HG03066 (cell line): ENCODE data around the gene OSR1.
A peak's percentile ranks its signal among the peaks of the same experiment; 100 is the strongest.

Source experiments
- ATAC-seq: cut with Tn5 transposase; IDR thresholded peaks from one replicate; pipeline ENCODE4 v1.9.1; 2021; ENCODE audit warnings: low read depth; ENCODE audit not compliant: unreplicated experiment

Gene OSR1

DNA sequence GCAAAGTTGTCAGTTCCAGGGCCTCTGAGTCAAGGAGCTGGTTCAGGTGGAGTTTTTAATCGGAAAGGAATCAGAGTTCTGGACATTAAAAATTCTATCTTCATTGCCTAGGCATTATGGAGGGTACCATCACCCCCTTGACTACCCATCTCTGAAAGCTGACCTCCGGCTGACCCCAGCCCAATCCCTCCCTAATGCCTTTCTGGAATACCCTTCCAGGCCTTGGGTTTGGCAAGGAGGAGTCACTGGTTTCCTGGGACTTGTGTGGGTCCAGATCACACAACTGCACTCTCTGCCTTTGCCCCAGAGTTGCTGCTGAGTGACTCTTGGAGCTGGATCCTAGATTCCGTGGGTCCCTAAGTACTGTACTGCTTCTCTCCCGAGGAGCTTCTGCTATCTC lies 1.0 kb upstream of the OSR1 start:
- no peak for ATAC-seq

DNA sequence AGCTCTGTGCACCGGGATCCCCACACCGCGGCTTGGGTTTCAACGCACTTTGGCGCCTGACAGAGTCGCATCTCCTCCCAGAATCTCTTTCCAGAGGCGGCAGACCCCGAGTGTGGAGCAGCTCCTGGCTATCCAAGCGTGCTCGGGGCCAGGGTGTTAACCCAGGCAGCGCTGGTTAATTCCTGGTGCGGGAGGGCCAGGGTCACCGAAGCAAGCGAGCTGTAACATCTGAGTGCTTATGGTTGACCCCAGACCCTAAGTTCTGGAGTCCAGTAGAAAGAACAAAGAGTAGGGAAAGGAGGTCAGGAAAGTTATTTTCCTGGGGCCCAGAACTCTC lies 566 bp upstream of the OSR1 start:
- ATAC-seq, result no peak

DNA sequence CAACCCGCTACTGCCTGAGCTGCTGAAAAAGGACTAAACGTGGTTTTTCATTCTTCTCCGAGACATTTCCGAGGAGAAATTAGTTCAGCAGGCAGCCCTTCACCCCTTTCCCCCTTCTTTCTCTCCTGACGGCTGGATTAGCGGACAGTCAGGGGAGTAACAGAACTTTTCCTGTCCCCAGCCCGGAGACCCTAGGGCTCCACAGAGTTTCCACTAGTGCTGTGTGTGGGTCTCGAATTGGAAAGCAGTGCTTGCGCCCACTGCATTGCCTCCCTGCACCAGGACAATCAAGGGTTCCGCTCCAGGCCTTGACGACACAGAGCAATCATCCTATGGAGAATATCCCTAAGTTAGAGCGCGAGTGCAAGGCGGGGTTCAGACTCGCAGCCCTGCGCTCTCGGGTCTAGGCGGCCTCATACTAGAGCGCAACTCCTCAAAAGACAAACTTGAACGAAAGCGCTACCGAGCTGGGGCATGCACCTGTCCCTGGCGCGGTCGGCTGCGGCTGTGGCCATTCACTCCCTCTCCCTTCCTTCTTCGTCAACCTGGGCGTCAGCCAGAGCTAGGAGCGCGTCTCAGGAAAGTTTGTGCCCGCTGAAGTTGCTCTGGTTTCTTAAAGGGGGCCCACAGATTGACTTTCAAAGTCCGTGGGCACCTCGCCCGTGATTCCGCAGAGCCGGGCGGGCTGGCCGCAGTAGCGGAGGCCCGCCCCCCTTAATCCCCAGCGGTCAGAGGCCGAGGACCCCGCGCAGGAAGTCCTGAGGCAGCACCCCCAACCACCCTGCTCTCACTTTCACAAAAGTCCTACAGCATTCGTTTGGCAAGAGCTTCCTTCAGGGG lies 801 bp downstream of the OSR1 start:
- ATAC-seq, result no peak

DNA sequence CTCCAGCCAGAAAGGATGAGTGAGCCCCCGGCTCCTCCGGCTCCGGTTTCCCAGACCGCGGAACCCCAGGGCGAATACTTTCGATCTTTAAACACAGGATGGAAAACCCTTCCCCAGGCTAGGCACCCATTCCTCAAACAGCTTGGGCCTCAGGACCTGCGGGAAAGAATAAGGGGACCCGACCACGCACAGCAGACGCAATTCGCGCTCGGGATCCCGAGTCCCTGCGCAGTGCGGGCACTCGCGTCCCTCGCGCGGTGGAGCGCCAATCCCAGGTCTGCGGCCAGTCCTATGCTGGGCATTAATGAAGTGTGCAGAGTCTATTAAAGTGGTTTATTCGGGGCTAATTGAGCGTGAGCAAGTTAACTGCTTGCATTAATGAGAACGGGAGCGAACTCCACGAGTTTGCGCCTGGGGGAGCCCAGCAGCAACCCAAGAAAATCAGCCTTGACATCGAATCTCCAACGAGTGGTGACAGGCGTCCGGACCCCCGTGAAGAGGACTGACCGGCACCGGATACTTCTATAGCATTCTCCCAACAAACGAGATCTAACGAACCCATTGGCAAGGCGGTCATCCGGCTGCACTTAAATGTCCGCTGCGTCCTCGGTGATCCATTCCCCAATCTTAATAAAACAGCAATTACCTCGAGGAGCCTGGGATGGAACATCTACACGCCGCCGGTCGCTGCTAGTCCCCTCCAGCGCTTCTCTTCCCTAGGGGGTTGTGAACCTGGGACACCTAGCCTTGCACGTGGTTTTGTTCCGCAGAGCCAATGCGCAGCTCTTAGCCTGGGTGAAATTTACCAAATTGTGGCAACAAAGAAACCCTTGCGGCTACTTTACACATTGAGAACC lies 1.6 kb downstream of the OSR1 start:
- ATAC-seq, result no peak

DNA sequence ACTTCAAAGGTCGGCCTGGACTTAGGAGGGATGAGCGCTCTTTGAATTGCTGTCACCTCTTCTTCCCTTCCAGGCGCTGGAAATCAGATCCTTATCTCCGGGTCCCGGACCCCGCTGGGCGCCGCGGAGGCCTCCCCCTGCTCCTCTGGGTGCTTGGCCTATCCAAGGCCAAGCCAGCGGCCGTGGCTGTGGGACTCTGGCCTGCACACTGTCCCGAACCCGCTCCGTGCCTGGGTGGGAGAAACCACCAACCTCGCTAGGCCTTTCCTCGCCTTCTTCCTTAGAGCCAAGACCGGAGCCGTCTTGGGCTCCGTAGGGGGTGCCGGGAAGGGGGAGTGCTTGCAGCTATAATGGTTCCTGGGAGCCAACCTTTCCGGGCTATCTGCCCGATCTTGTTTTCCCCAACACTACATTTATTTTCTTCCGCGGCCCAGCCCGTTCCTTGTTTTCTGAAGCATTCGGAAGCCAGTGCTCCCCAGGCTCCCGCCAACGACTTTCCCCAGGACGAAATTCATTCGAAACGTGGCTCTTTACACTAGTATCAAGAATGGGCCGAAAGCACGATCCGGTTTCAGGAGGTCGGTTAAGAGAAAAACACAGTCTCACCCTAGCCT lies 2.4 kb downstream of the OSR1 start:
- ATAC-seq, result no peak

DNA sequence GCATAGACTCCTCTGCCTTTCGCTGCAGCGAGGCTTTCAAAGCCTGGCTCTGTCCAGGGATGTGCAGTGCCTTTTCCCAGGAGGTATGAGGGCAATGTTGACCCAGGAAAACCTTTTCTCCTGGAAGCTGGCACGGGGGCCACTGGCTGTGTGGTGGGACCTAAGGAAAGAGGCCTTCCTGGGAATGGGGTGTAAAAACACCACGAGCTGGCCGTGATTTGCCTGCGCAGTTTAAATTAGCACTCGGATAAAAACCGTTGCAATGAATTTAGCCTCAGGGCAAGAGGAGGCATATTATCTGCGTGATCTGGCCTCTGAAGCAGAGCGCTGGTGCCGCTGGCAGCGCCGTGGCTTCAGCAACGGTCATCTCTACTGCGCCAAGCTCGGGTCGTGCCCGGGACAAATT lies 3.0 kb downstream of the OSR1 start:
- no peak for ATAC-seq

DNA sequence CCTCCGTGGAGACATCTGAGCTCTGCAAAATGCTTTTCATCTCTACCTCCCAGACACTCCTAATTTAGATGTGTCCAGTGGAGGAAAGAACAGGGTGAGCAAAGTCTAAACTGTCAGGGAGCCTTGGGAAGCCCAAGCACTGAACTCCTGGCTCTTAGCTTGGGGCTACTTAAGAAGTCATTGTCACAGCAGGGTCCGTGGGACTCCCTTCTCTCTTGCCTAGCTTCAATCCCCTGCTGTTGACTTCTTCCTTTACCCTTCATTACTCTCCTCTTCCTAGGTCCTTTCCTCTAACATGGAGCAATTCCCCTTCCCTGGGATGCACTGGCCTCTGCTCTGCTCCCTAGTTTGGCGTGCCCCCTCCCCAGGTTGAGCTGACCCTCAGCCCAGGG lies 3.4 kb downstream of the OSR1 start:
- no peak for ATAC-seq

DNA sequence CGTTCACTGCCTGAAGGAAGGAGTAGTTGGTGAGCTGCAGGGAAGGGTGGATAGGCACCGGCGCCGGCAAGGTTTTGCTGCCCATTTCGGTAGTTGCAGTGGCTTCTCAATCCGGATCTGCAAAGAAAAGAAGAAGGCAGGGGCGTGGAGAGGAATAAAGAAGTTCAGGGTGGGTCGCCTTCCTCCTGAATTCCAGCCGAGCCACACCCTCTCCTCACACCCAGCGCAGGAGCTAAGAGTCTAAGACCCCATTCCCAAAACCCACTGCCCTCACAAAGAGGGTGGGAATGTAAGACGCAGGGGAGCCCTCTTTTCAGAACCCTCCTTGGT lies 4.7 kb downstream of the OSR1 start:
- no peak for ATAC-seq

DNA sequence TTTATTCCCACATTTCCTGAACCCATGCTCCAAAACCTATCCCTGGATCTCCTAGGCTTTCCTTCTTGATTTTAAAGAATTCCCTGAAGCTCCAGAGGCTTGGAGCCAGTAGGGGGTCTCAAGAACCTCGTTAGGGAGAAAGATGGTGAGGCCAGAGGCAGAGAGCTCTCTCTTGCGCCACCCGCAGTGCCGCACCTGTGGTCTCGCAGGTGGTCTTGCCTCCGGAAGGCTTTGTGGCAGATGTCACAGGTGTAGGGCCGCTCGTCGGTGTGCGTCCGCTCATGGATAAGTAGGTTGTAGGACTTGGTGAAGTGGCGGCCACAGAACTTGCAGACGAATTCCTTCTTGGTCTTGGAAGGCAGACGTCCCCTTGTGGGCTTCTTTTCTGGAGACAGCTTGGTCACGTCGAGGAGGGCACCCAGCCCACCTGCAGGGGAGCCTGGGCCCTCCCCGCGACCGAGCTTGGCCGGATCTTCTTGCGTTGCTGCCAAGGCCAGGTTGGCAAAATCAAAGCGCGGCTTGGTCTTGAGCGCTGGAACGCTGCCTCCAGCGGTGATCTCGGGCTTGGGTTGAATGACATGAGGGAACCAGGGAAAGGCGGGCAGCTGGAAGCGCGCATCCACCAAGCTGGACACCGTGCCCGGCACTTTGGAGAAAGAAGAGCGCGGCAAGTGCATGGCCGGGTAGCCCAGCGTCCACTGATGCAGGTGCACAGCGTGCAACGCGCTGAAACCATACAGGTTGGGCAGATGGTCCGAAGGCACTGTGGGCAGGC lies 5.3 kb downstream of the OSR1 start:
- ATAC-seq, result no peak

DNA sequence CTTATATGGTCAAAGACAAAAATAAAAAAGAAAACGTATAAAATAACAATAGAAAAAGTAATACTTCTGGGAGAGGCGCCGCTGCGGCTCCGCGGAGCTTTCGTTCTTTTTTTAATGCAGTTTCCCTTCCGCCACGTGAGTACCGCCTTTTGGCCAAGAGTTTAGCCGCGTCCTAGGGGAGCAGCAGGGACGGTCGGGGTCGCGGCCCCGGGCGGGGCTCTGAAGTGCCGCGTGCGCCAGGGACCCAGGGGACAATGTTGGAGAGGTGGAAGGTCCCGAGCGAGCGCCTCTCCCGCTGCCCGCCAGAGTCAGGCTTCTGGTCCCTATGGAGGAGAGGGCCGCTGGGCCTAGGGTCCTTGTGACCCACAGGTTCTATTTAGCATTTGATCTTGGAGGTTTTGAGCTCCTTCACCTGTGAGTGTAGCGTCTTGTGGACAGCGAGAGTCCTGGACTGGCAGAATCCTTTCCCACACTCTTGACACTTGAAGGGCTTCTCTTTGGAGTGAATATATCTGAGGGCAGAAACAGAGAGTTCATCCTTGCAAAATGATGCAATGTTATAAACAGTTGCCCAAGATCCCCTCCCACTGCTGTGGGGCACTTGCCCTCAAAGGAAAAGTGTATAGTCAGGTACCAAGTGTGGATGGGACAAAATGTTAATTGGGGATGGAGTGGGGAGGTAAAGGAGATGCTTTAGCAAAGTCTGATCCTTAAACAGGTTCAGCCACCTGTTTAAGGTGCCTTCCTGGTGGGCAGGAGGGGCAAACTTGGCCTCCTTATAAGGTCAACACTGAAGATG lies 6.3 kb downstream of the OSR1 start:
- no peak for ATAC-seq

DNA sequence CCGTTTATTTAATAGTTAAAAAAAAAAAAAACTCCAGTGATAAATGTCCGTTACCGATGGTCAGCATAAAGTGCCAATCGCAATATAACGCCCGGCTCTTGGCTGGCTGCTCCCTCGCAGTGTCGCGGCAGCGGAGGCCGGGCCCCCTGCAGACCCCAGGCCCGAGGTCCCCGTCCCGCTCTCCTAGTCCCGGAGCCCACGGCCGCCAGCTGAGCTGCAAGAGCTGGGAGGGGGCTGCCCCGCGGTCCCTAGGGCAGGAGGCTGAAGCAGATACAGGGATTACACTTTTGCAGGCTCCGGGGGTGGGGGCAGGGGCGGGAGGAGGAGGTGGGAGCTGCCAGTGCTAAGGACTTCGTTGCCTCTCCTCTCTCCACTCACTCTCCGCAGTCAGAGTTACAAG lies 6.9 kb downstream of the OSR1 start:
- no peak for ATAC-seq

DNA sequence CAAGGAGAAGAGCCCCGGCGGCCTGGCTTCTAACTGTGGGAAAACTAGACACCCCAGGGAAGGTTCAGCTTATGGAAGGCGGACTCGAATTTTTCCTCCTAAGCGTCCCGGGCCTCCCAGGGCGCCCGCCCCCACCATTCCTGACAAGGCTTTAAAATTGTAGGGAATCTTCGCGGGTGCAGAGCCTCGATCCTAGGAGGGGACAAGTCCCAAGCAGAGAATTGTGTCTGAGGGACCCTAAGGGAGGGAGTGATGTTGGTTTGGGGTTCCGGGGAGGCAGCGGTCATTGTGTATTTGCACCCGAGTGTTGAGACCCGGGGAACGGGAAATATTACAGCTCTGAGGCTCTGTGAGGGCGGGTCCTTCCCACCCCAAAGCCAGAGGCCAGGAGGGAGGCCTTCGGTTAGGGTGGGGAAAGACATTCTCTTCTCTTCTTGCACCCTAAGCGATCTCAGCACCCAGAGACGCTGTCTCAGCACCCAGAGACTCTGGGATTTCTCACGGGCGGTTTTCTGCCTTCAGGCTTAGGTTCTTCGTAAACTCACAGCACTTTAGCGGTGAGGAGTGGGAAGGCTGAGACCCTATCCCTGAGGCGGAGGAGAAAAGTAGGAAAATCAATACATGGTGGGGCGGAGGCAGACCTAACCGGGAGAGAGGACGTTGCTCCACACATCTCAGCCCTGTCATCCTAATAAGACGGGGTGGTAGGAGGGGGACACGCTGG lies 7.6 kb downstream of the OSR1 start:
- no peak for ATAC-seq

DNA sequence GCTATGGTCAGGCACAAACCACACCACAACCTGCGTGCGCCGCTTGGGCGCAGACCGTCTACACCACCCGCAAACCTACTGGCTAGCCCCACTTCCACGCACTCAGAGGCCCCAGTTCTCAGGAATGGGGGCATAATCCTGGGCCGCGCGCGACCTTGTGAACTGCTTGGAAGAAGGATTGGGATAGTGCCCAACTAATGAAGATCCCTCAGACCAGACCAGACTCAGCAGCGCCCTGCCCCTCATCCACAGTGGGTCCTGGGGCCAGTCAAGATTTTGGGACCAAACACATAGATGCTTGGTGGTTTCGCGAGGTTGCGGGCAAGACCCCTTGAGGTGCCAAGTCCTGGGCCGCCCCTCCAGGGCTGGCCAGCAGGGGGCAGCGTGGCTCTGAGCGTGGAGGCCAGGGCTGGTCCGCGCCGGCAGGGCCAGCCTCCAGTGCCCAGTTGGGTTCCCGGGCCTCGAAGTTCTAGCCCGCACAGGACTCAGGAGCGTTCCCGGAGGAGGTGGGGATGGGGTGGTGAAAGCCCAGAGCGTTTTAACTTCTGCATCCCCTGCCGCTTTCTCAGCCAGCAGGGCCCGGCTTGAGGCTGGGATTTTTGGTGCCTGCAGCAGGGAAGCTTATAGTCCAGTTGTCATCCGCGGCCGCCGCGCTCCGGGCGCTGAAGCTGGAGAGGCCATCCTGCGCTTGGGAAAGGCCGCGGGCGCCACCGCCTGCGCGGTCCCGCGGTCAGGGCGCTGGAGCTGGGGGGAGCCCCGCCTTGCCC lies 8.3 kb downstream of the OSR1 start:
- no peak for ATAC-seq

DNA sequence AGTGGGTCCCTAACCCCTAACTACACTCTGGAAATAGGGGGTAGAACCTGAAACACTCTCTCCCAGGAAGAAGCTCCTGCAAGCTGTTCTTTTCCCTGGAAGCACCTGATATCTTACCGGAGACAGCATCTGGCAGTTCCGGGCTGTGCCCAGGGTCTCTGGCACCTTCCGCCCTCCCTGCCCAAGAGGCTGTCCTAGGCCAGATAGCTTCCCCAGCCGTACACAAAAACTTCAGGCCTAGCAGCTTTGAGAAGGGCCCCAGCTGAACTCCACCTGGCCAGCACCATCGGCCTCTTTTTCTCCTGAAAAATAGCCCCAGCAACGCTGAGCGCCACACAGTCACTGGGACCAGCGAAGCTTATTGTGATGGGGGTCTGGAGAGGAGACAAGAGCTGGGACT lies 9.7 kb downstream of the OSR1 start:
- ATAC-seq, result no peak

DNA sequence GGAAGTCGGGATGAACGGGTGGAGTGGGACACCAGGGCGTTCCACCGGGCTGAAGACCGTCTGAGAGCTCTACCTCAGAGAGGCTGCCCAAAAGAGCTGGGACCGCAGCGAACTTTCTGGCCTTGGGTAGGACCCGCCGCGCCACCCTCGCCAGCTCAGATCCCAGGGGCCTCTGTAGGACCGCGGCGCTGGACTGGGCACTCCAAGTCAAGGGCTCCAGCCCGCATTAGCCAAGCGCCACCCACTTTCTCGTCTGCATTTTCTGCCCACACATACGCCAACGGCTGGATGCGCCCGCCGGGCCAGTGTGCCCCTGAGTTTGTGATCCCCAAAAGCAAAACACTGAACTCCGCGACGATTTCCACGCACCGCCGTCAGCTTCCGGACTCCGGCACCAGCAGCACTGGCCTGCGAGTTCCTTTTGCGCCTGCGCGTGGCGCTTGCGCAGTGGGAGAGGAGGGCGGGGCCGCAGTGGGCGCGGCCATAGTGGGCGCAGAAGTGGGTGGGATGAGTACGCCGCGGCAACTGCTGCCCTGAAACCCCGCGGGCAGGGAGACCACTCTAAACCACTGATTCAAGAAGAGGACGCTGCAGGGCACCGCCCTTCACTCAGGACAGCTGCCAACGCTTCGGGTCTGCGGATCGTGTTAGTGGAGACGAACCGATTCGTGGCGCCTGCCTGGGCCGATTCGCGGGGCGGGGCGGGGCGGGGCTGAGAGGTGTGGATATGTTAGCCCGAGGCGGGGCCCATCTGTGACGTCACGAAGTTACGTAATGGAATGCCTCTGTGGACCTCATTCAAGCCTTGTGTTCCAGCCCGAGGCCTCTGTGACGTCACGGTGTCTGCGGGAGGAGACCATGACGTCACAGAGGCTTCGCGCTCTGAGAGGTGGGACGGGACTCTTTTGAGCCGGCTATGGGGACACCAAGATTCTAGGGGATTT lies 10.5 kb downstream of the OSR1 start:
- peak; percentile 92 for ATAC-seq

DNA sequence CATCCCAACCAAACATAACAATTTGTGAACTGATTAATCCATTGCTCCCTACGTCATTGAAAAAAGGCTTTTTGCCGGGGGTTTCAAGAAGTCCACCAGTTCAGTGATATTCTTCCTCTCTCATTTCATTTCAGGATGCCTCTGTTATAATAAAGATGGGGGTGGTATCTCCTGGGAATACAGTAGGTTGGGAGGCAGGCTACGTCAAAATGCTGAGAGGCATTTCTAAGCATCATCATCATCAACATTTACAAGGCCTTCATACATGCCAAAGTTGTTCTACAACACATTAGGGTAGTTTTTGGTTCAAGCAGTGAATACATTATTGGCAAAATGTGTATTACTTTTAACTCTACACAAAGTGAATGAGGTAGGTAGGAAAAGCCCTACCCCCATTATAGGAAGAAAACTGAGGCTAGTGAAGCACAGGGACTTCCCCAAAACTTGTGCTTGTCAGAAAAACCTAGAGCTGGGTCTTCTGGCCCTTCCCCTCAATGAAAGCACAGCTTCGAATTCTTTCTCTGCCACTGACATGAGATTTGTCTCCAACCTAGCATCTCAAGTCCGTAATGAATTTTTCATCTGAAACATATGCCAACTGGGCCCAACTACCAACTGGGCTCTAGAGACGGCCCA lies 11.3 kb downstream of the OSR1 start:
- ATAC-seq, result peak; percentile 6

DNA sequence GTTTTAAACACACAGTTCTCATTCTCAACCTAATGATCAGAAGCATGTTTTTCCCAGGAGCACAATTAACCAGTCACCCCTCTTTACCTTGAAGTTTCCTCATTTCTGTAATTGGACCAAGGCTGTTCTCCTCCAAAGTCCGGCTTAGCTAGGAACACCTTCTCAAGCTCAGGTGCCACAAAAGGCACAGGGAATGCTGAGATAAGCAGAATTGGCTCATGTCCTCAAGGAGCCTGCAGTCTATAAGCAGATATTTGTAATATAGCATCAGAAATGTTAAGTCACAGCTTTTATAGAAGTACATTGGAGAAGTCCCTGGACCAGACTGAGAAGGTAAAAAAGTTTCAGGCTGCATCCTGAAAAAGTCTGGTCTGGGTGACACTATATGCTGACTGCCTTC lies 20.7 kb downstream of the OSR1 start:
- no peak for ATAC-seq
